ENCODE results near the gene FDX2.
"Not testable (repeated sequence)": the region's sequence is repeated elsewhere in the genome, so short reads cannot be mapped to it uniquely, and the experiment has no call there.

DNA sequence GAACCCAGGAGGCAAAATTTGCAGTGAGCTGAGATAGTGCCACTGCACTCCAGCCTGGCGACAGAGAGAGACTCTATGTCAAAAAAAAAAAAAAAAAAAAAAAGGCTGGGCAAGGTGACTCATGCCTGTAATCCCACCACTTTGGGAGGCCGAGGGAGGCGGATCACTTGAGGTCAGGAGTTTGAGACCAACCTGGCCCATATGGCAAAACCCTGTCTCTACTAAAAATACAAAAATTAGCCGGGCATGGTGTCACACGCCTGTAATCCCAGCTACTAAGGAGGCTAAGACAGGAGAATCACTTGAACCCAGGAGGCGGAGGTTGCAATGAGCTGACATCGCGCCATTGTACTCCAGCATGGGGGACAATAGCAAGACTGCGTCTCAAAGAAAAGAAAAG, 20.9 kb upstream of the FDX2 start:
- TF ChIP-seq, protein P1, sequence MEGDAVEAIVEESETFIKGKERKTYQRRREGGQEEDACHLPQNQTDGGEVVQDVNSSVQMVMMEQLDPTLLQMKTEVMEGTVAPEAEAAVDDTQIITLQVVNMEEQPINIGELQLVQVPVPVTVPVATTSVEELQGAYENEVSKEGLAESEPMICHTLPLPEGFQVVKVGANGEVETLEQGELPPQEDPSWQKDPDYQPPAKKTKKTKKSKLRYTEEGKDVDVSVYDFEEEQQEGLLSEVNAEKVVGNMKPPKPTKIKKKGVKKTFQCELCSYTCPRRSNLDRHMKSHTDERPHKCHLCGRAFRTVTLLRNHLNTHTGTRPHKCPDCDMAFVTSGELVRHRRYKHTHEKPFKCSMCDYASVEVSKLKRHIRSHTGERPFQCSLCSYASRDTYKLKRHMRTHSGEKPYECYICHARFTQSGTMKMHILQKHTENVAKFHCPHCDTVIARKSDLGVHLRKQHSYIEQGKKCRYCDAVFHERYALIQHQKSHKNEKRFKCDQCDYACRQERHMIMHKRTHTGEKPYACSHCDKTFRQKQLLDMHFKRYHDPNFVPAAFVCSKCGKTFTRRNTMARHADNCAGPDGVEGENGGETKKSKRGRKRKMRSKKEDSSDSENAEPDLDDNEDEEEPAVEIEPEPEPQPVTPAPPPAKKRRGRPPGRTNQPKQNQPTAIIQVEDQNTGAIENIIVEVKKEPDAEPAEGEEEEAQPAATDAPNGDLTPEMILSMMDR (IDR thresholded peaks at IDR 0.05) = not testable (repeated sequence)
- not testable (repeated sequence) for TF ChIP-seq EP300 (IDR thresholded peaks at IDR 0.05; ENCODE audit: low read depth)
